GM18499 (cell line): ENCODE measurements around the gene FBXO45.
"Not testable (repeated sequence)": the region's sequence is repeated elsewhere in the genome, so short reads cannot be mapped to it uniquely, and the experiment has no call there.

Source experiments
- ATAC-seq: cut with Tn5 transposase; IDR thresholded peaks from one replicate; pipeline ENCODE4 v1.9.1; 2021; ENCODE audit warnings: moderate number of reproducible peaks; ENCODE audit not compliant: insufficient read depth, unreplicated experiment

Gene FBXO45

DNA sequence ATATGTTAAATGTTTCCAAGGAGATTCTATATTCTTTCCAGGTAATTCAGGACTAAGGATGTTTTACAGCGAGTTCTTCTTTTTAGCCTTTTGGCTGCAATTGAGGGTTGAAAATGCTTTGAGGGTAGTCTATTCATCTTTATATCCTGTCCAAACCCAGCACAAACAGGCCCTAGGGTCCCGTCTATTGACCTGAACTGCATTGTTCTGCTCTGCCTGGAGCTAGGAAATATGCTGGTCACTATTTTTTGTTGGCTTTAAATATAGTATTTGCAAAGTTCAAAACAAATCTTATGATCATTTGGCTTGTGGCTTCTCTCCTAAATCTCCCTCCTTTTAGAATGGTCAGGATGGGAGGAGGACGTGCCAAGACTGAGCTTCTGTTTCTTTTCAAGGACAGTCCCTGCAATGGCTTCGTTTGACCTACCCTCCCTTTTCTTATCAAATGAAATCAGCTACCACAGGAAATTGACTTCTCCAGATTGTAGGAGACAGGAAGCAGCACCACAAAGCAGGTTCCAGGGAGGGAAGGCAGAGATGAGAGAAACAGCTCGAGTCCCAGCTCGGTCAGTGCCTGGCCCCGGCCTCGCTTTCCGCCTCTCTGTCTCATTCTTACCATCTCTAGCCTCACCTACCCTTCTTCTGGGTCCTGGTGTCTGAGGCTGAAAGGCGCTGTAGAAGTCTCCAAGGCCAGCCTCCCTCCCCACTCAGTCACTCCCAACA is 43.5 kb downstream of the FBXO45 start:
- no peak for ATAC-seq

DNA sequence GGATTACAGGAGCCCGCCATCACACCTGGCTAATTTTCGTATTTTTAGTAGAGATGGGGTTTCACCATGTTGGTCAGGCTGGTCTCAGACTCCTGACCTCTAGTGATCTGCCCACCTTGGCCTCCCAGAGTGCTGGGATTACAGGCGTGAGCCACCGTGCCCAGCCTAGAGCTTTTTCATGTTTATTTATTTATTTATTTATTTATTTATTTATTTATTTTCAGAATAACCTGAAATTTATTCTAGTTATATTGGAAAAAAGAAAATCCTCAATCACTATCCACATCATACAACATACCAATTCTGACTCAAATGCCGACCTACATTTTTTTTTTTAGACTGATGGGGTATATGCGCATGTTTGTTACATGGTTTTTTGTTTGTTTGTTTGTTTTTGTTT is 46.8 kb downstream of the FBXO45 start:
- ATAC-seq: not testable (repeated sequence)

DNA sequence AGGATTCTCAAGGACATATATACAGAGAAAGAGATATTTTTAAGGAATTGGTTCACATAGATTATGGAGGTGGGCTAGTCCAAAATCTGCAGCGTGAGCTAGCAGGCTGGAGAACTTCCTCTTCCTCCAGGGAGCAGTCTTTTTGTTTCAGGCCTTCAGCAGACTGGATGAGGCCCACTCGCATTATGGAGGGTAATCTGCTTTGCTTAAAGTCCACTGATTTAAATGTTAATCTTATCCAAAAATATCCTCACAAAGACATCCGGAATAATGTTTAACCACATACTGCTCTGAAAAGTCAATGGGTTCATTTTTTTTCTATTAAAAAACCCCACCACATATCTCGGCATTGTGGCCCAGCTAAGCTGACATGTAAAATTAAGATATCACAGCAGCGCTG is 48.8 kb downstream of the FBXO45 start:
- ATAC-seq: no peak

DNA sequence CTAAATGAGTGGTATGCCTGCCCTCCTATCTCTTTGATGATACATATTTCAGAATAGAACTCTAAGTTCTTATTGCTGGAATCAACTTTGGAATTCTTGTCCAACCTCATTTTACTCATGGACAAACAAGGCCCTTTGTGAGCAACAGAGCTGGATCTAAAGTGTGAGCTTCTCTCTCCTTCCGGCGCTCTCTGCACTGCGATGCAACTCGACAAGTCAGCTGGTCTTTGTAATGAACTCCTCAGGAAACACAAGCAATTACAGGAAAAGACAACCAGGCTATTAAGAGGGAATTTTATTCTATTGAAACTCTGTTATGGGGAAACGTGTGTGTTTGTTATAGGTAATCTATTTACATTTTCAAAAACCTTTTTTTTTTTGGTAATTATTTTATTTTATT is 50.8 kb downstream of the FBXO45 start:
- ATAC-seq: no peak

DNA sequence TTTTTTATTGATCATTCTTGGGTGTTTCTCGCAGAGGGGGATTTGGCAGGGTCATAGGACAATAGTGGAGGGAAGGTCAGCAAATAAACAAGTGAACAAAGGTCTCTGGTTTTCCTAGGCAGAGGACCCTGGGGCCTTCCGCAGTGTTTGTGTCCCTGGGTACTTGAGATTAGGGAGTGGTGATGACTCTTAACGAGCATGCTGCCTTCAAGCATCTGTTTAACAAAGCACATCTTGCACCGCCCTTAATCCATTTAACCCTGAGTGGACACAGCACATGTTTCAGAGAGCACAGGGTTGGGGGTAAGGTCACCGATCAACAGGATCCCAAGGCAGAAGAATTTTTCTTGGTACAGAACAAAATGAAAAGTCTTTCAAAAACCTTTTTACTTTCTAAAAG is 51.2 kb downstream of the FBXO45 start:
- ATAC-seq: not testable (repeated sequence)

DNA sequence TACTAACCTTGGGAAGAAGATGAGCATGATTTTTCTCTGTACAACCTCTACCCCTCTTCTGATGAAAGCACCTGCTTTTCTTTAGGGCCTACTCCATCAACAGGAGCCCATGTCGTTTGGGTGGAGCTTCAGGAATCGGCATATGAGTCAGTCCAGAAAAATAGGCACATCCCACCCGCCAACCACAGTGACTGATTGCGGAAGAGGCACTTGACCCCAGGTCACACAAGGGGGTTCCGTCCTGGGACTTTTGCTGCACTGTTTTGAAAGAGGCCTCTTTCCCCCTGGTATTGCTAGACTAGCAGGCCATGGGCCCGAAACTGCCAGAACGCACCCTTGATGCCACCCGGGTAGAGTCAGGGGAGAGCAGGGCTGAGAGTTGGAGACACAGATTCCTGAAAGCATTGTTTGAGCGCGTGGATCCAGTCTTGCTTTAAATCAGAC is 51.7 kb downstream of the FBXO45 start:
- ATAC-seq: no peak

DNA sequence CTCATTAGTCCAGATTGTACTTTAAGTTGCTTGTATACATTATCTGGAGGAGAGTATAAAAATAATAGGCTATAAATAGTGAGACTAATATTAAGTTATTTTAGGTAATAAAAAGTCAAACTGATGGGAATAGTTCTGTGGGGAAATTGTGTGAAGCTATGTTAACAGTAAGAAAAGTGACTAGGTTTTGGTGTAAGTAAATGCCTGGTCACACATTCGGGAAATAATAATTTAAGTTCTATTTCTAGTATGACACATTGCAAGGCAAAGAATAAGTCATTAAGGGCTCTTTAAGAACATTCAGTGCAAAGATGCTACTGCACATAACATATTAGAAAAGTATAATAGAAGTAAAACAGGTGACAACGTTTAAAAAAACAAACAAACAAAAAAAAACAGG is 52.2 kb downstream of the FBXO45 start:
- ATAC-seq: no peak

DNA sequence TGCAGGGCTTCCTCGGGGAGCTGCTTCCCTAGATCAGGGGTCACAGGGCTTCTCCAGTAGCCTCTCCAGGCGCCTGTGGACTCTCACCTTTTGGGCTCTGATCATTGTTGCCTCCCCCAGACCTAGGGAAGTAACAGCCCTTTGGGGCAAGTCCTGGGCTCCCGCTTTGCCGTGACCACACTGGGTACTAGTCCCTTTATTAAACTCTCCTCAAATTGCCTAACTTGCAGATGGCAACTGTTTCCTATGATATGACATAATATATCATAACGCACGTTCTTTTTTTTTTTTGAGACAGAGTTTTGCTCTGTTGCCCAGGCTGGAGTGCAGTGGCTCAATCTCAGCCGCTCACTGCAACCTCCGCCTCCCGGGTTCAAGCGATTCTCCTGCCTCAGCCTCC is 53.2 kb downstream of the FBXO45 start:
- ATAC-seq: no peak

DNA sequence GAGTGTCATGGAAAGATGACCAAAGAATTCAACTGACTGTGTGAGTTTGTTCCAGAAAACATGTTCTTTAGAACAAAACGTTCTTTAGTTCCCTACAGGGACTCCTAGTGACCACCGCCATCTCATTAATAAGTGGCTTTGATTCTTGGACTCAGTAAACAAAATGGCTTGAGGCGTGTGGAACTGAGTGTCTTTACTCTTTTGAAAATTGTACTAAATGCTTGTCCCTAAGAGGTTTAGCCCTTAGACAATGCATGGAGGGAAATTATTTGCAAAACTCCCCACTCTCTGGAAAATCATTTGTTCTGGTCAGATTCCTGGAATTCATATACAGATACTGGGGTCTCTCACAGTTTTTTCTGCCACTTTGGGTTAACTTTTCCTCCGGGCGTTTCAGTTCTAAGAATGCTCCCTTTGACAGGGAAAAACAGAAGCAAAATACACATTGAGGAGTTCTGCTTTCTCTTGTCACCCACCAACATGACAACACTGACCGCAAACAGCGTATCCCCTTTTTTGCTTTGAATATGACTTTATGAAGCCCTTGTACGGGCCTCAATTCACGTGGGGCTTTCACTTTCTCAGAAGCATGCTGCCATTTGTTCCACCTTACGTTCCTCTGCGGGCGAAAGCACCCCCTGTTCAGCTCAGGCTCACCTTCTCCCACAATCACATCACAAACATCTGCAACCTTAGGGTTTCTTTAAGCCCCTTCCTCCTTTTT is 55.8 kb downstream of the FBXO45 start:
- ATAC-seq: no peak

DNA sequence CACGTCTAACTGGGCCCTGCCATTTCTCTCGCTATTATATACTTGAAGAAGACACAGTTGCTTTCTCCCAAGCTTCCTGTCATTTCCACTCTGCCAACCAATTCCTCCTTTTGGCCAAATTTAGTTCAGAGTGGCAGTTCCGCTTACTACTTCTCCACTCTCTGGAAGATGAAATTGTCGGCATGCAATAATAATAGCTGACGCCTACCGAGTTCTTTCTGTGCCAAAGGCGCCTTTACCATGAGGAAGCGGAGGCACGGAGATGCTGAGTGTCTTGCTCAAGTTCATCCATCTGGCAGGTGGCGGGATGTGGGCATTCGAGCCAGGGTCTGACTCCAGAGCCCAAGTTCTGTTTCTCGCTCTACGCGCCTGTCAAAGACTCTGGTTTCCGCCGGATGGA is 56.4 kb downstream of the FBXO45 start:
- ATAC-seq: no peak

DNA sequence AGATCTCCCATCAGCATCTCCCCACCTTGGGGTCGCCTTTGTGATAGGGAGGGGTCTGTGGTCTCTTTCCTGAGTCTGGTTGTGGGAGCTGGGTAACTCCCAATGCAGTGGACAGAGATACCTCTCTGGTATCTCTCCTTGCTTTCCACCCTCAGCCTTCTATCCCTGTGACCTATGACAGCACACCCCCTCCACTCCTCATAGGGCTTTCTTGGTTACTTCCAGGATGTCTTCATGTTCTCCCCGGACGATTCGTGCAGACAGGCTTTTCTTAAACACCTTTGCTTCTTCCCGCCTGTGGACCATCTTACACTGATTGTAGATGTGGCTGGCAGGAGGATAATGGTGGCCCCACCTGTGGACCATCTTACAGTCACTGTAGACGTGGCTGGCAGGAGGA is 56.9 kb downstream of the FBXO45 start:
- ATAC-seq: no peak

DNA sequence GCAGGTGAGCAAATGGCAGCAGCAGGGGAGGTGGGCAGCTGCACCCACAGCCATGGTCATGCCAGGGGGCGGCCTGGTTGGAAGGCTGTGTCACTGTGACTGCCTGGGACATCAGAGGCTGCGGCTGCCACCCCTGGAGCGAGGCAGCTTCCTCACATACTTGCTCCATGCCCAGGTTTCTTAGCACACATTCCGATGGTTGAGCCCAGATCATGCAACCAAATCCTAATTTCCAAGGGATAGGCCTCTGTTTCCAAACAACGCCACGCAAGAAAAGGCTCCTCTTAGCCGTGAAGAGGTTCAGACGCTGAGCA is 59.4 kb downstream of the FBXO45 start:
- no peak for ATAC-seq

DNA sequence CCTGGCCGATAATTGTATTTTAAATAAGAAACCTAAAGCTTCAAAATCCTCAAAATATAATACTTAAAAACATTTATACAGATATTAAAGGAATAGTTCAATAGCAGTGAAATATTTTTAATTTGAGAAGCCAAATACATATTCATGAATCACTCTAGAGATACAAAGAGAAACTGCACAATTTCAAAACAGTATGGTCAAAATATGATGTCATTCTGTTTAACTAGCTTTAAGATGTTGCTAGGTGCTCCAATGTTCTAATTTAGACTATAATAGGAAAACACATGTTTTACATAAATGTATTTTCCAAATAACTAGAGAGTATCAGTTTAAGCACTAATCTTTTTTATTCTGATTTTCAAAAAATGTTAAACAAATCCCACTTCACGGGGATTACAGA is 60.8 kb downstream of the FBXO45 start:
- ATAC-seq: no peak

DNA sequence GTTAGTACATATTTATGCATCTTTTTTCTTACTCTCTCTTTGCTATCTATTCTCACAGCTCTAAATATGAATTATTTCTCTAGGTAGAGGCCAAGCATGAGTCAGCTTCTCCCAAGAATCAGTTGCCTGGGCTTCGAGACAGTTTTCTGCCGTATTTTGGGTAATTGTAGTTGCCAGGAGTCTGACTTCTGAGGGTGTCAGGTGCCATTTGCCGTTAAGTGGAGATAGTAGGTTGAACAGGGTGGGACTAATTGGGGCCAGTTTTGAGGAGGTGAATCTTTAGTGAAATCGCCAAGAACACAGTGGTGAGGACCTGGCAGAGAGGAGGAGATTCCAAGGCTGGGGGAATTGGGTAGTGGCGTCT is 63.2 kb downstream of the FBXO45 start:
- ATAC-seq: no peak

DNA sequence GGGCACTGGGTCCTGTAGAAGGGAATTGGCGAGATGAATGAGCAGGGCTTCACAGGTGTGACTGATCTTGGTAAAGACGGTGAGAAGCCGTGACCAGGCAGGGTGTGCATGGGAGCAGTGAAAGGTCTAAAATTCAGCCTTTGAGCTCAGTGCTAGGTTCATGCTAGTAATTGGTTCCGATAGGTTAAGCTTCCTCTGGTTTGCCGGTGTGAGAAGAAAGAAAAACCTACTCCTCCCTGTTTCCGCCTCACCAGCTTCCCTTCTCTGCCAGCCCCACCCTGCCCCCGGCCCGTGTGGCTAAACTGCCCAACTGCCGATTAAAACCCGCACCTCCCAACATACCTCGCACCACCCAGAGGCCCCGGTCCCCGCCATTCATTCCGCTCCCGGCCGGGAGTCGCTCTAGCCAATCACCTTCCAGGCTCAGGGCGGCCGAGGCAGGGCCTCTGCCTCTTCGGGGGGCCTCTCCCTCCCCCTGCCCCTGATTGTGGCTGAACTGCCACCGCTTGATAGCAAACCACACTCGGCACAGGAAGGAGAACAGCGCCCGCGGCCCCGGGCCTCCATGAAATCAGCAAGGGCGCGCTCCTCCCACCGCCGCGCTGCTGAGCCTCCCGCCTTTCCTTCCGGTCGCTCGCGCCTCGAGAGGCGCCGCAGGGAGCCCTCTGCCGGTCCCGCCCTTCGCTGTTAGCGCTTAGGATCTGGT is 63.7 kb downstream of the FBXO45 start:
- no peak for ATAC-seq

DNA sequence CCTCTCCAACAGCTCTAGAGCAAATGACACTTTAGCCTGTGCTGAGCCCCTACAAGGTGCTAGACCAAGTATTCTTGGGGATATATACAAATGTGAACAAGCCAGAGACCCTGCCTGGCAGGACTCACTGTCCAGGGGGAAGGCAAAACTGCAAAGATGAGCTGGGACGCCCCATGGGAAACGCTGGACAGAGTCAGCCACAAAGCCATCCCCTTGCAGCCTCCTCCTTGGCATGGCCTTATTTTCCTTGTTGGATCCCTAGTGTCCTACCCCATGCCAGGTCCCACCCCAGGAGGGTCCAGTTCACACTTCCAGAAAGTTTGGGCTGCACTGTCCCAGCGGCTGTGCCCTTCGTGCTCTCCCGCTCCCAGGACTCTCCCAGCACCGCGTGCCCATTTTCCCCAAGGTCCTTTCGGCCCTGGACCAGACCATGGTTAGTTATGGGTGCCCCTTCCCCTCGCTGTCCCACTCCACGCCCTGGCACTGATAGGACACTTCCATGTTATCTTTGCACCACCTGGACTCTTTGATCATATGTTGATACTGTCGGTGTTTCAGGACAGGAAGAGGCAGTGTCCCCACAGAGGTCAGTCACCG is 65.2 kb downstream of the FBXO45 start:
- no peak for ATAC-seq

DNA sequence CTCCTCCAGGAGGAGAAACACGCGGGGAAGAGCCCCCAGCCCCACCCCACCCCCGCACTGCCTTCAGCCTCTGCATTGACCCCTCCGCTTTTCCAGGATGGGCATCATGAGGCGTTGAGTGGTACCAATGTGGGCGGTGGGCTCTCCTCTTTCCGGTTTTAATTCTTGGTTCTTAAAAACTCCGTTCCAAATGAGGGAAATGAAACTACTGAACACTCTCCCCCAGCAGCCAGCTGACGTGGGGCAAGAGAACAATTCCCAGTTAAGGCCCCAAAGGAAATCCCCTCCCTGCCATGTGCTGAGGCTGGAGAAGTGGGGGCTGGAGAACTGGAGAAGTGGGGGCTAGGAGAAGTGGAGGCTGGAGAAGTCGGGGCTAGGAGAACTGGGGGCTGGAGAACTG is 65.8 kb downstream of the FBXO45 start:
- ATAC-seq: no peak

DNA sequence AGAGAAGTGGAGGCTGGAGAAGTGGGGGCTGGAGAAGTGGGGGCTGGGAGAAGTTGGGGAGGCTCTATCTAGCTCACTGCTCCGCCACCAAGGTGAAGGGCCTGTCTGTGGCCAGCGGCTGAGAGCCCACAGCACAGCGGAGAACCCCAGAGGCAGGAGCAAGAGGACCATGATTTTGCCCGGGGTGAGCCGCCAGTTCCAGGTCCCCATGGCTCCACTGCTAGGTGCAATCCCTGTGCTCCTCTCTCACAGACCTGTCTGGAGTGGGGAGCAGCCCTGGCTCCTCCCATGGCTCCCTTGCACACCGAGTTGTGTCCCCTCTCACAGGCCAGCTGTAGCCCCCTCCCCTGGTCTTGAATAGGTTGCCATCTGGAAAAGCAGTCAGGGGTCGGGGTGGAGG is 66.4 kb downstream of the FBXO45 start:
- ATAC-seq: no peak

DNA sequence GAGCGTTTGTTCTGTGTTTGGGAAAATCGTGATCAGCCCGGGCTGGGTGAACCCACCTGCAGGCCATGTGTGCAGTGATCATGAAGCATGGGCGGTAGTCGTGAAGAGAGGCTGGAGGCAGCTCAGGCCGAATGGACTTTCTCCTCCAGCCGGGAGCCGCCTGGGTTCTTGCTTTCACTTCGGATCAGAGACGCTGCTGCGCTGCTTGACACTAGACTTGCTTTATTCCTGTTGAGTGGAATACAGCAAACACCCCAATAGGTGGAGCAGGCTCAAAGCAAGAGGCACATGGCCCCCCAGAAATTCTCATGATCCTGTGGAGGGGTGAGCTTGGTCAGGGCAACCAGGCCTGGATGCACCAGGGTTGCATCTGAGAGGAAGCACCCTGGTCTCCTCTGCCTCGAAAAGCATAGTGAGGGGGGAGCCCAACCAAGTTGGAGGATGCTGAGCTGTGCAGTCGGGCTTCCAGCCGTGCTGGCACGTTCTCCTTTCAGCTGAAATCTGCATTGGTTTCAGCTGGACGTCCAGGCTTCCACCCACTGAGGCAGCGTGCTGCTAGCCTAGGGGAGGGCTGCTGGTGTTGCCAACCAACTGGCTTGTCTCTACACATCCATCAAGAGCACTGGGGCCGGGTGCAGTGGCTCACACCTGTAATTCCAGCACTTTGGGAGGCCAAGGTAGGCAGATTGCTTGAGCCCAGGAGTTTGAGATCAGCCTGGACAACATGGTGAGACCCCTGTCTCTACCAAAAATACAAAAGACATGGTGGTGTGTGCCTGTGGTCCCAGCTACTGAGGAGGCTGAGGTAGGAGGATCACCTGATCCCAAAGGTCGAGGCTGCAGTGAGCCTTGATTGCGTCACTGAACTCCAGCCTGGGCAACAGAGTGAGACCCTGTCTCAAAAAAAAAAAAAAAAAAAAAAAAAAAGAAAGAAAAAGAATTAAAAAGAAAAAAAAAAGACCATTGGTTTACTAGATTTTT is 68.2 kb downstream of the FBXO45 start:
- ATAC-seq: no peak

DNA sequence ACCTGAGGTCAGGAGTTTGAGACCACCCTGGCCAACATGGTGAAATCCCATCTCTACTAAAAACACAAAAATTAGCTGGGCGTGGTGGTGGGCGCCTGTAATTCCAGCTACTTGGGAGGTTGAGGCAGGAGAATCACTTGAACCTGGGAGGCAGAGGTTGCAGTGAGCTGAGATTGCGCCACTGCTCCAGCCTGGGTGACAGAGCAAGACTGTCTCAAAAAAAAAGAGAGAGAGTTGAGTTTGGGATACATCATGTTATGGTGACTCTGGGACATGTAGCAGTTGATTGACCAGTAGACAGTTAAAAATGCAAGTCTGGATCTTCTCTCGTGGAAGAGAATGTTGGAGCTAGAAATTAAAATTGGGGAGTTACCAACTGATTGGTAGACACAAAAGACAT is 69.5 kb downstream of the FBXO45 start:
- not testable (repeated sequence) for ATAC-seq
